IMR-90 (cell line): ENCODE results near the gene EVI5. TPM values are rescaled to one million over a fixed set of nuclear protein-coding genes. Genes with fewer than 3 reads are reported as not detected.
A peak's percentile ranks its signal among the peaks of the same experiment; 100 is the strongest.

Source experiments
- ATAC-seq: fragments of 200-7000 bp; cut with Tn5 transposase; 2 replicates; pipeline ENCODE4 v1.9.1; 2020; ENCODE audit warnings: low read depth, mild to moderate bottlenecking, moderate library complexity
- BruUV-seq: library from RNA; stranded (reverse); fragments of 400-500 nt; replicated peaks from 2 replicates; lab custom pipeline; 2021; lab: Mats Ljungman, UMichigan
- CTCF ChIA-PET: fragments of 300-600 bp; formaldehyde crosslinking; extraction: SDS; loops from one replicate; lab custom pipeline; 2021; ENCODE audit warnings: antibody characterized with exemption; lab: Yijun Ruan, JAX
- POLR2A ChIA-PET: fragments of 300-600 bp; sonication (Branson Sonifier 250); formaldehyde crosslinking; loops from one replicate; lab custom pipeline; 2022; ENCODE audit warnings: antibody characterized with exemption; ENCODE audit not compliant: unreplicated experiment; lab: Charles Lee
- DNase-seq: peaks from one replicate; pipeline ENCODE4 v3.0.0; 2013
- H2AFZ ChIP-seq: replicated peaks from 2 replicates; pipeline ENCODE3; 2013; ENCODE audit warnings: low read length, mild to moderate bottlenecking; ENCODE audit not compliant: poor library complexity
- H2AK5ac ChIP-seq: 2 replicates; pipeline ENCODE4 v1.6.1; 2013; ENCODE audit warnings: low read depth, low read length, inconsistent platforms
- H2AK9ac ChIP-seq: replicated peaks from 2 replicates; pipeline ENCODE3; 2013; ENCODE audit warnings: mild to moderate bottlenecking, low read depth, low read length, moderate library complexity; ENCODE audit not compliant: poor library complexity
- H2BK120ac ChIP-seq: 2 replicates; pipeline ENCODE4 v1.6.1; 2013; ENCODE audit warnings: low read depth, low read length, inconsistent platforms
- H2BK15ac ChIP-seq: 3 replicates; pipeline ENCODE4 v1.6.1; 2013; ENCODE audit warnings: low read depth, low read length, inconsistent platforms
- H2BK20ac ChIP-seq: 2 replicates; pipeline ENCODE4 v1.6.1; 2013; ENCODE audit warnings: low read depth, mild to moderate bottlenecking, inconsistent platforms, low read length, moderate library complexity
- H2BK5ac ChIP-seq: 2 replicates; pipeline ENCODE4 v1.6.1; 2013; ENCODE audit warnings: mild to moderate bottlenecking, low read depth, low read length, inconsistent platforms; ENCODE audit not compliant: poor library complexity, severe bottlenecking
- H3K14ac ChIP-seq: replicated peaks from 2 replicates; pipeline ENCODE4 v1.6.1; 2013; ENCODE audit warnings: low read depth, low read length, inconsistent platforms
- H3K18ac ChIP-seq: 2 replicates; pipeline ENCODE4 v1.6.1; 2013; ENCODE audit warnings: low read depth, low read length, control low read depth
- H3K23ac ChIP-seq: 2 replicates; pipeline ENCODE4 v1.6.1; 2013; ENCODE audit warnings: low read depth, low read length, inconsistent platforms
- H3K27ac ChIP-seq: 2 replicates; pipeline ENCODE4 v1.5.1; 2013; ENCODE audit warnings: mild to moderate bottlenecking, control low read depth, low read length; ENCODE audit not compliant: insufficient read depth
- H3K27me3 ChIP-seq: 2 replicates; pipeline ENCODE4 v1.6.1; 2013; ENCODE audit warnings: low read length; ENCODE audit not compliant: control insufficient read depth, insufficient read depth
- H3K36me3 ChIP-seq: 2 replicates; pipeline ENCODE4 v1.6.1; 2013; ENCODE audit warnings: low read length, mixed read lengths; ENCODE audit not compliant: control insufficient read depth, insufficient read depth
- H3K4ac ChIP-seq: 2 replicates; pipeline ENCODE4 v1.6.1; 2013; ENCODE audit warnings: low read depth, low read length, inconsistent platforms
- H3K4me1 ChIP-seq: 2 replicates; pipeline ENCODE4 v1.6.1; 2013; ENCODE audit warnings: low read length, mixed read lengths; ENCODE audit not compliant: control insufficient read depth, insufficient read depth
- H3K4me2 ChIP-seq: 2 replicates; pipeline ENCODE4 v1.6.1; 2013; ENCODE audit warnings: low read depth, mild to moderate bottlenecking, control low read depth, low read length, moderate library complexity
- H3K4me3 ChIP-seq: 2 replicates; pipeline ENCODE4 v1.5.1; 2013; ENCODE audit warnings: low read depth, mild to moderate bottlenecking, control low read depth, low read length, moderate library complexity; ENCODE audit not compliant: insufficient read depth
- H3K56ac ChIP-seq: 2 replicates; pipeline ENCODE4 v1.6.1; 2013; ENCODE audit warnings: low read length, inconsistent platforms; ENCODE audit not compliant: insufficient read depth; ENCODE audit errors: extremely low read depth
- H3K79me1 ChIP-seq, 2 experiments: 2 replicates each; pipeline ENCODE4 v1.6.1; 2013; ENCODE audit warnings: low read length in 2 of 2, inconsistent platforms in 1 of 2, low read depth in 1 of 2
- H3K9ac ChIP-seq: 2 replicates; pipeline ENCODE4 v1.6.1; 2013; ENCODE audit warnings: low read depth, low read length, control low read depth
- H3K9me1 ChIP-seq: 2 replicates; pipeline ENCODE4 v1.6.1; 2013; ENCODE audit warnings: low read length, inconsistent platforms; ENCODE audit not compliant: insufficient read depth
- H3K9me3 ChIP-seq: 2 replicates; pipeline ENCODE4 v1.6.1; 2013; ENCODE audit warnings: low read length; ENCODE audit not compliant: control insufficient read depth, insufficient read depth
- H4K20me1 ChIP-seq: 2 replicates; pipeline ENCODE4 v1.6.1; 2013; ENCODE audit warnings: low read length, inconsistent platforms; ENCODE audit not compliant: insufficient read depth
- H4K5ac ChIP-seq: 2 replicates; pipeline ENCODE4 v1.6.1; 2013; ENCODE audit warnings: mild to moderate bottlenecking, low read depth, low read length, control low read depth
- H4K8ac ChIP-seq, 2 experiments: 2 replicates each; pipeline ENCODE4 v1.6.1; 2013; ENCODE audit warnings: low read depth in 2 of 2, low read length in 2 of 2, control low read depth in 1 of 2, inconsistent platforms in 1 of 2
- H4K91ac ChIP-seq: 2 replicates; pipeline ENCODE4 v1.6.1; 2013; ENCODE audit warnings: low read depth, low read length, inconsistent platforms; ENCODE audit not compliant: insufficient read depth
- CTCF ChIP-seq: conservative IDR thresholded peaks from 2 replicates; pipeline ENCODE4 v1.5.1; 2012; ENCODE audit warnings: mild to moderate bottlenecking, low read depth, low read length, improper control_type of control experiment
- MAZ ChIP-seq: IDR thresholded peaks from 2 replicates; pipeline ENCODE4 v1.6.1; 2012; ENCODE audit warnings: low read depth, mild to moderate bottlenecking, low read length, improper control_type of control experiment, moderate library complexity, borderline replicate concordance
- RAD21 ChIP-seq: IDR thresholded peaks from 2 replicates; pipeline ENCODE4 v1.6.1; 2012; ENCODE audit warnings: low read length, improper control_type of control experiment
- SMC3 ChIP-seq: fragments of 150-350 bp; IDR thresholded peaks from 2 replicates; pipeline ENCODE4 v1.6.1; 2016; ENCODE audit warnings: low read depth, mild to moderate bottlenecking, antibody characterized with exemption, low read length, moderate library complexity
- WGBS, 2 experiments: methylation state at CpG; one replicate each; pipeline versions ENCODE4 v1.1.5 to v1.1.7; 2013; ENCODE audit warnings: missing lambda C conversion rate in 2 of 2; ENCODE audit not compliant: insufficient read length in 1 of 2; ENCODE audit errors: extremely low coverage in 2 of 2; 5-methylcytosine and 5-hydroxymethylcytosine counted together
- dilution Hi-C: fragments of 300-500 bp; cut with HindIII; formaldehyde crosslinking; loops from one replicate; pipeline ENCODE4 v1.14.3; 2018; ENCODE audit warnings: low sequenced_read_pairs; ENCODE audit not compliant: unreplicated experiment
- in situ Hi-C: fragments of 300-500 bp; cut with MboI; formaldehyde crosslinking; loops from 3 replicates; pipeline ENCODE4 v1.14.3; 2019; ENCODE audit warnings: low sequenced_read_pairs, inconsistent platforms, mixed read lengths
- intact Hi-C: fragments of 100-400 bp; cut with micrococcal nuclease; formaldehyde crosslinking; loops from 2 replicates; pipeline ENCODE4 v1.10.0; 2022
- polyA plus RNA-seq, 3 experiments: library from polyadenylated mRNA; depleted of rRNA; stranded (reverse); fragments of >200 nt; gene quantifications; 2 replicates each; pipeline ENCODE4 v1.2.3, GENCODE V29; 2012; ENCODE audit warnings: low replicate concordance in 1 of 3
- total RNA-seq: library from RNA; depleted of rRNA; stranded (reverse); fragments of >200 nt; gene quantifications from 2 replicates; pipeline ENCODE4 v1.2.3, GENCODE V29; 2012

EVI5 gene
- total and polyA plus RNA-seq, 2 of the 4 experiments (the other 2 are of a cell fraction), result 13.9 to 26.9 TPM

GRCh38 chr1:92749024-92749634, 35.8 kb downstream of the EVI5 start:
- Histone ChIP-seq H4K20me1 (peaks cover 21% of the 10 kb centered on the region; the same call in 1 of the 2 replicates), H4K8ac (no peak overlapping the region), H3K56ac (no peak overlapping the region), H3K4me2 (no peak overlapping the region), H3K27me3 (no peaks in the 10 kb centered on the region), H3K9ac (no peak overlapping the region), H2BK15ac (no peak overlapping the region), H3K4ac (no peak overlapping the region), H4K91ac (no peak overlapping the region), H3K4me1 (peaks cover 6% of the 10 kb centered on the region), H2BK5ac (no peak overlapping the region), H3K9me1 (peaks cover 13% of the 10 kb centered on the region), H2AK9ac (no peak overlapping the region), H2AK5ac (no peak overlapping the region), H3K36me3 (peaks cover 2% of the 10 kb centered on the region; the same call in 1 of the 2 replicates), H3K18ac (no peak overlapping the region), H3K4me3 (no peak overlapping the region), H4K5ac (no peak overlapping the region), H3K79me1 (peaks cover 19 to 45% of the 10 kb centered on the region in 2 experiments), H2BK20ac (no peak overlapping the region), H3K9me3 (no peaks in the 10 kb centered on the region), H3K27ac (no peak overlapping the region), H2BK120ac (no peak overlapping the region), H2AFZ (no peak overlapping the region), H3K23ac (no peak overlapping the region), H3K14ac (no peak overlapping the region)
- DNase-seq, result peak; percentile 75
- dilution Hi-C loops (no loop called here), in situ Hi-C loops (no loop called here), intact Hi-C loops (loop anchor here (1.0 to 5.0 kb wide), 2 partner anchors 69 to 83 kb away; partner anchors contain the start of gene RPL5)
- CTCF ChIA-PET, result interaction anchor here (0.6 to 1.4 kb wide), 11 partner anchors 12 to 86 kb away, joined by 3 to 8 read pairs (median 4); partner anchors contain the start of genes EVI5 and RPL5
- POLR2A ChIA-PET, result no interaction called here
- BruUV-seq, result no TSS peak
- WGBS, 2 experiments, result no CpG with 5 or more reads among the region's 1 CpG
- TF ChIP-seq CTCF (peak; percentile 76), RAD21 (peak; percentile 72), SMC3 (peak; percentile 66), MAZ (no peak)
- ATAC-seq, result peak; percentile 31; the same call in 1 of the 2 replicates
